K562 (cell line): ENCODE data around the gene DAB2IP. TPM values are rescaled to one million over a fixed set of nuclear protein-coding genes. Genes with fewer than 3 reads are reported as not detected.

Experiments used
- HBP1 ChIP-seq: fragments of 450-650 bp; formaldehyde crosslinking; IDR thresholded peaks from 2 replicates; pipeline ENCODE4 v1.4.0; 2022; ENCODE audit warnings: missing genetic modification characterization
- PHB2 ChIP-seq: fragments of 450-650 bp; IDR thresholded peaks from 2 replicates; pipeline ENCODE4 v1.6.1; 2017; ENCODE audit warnings: low read depth
- RBM14 ChIP-seq: fragments of 200-400 bp; formaldehyde crosslinking; IDR thresholded peaks from 2 replicates; pipeline ENCODE4 v1.6.1; 2018; ENCODE audit warnings: low read depth, mild to moderate bottlenecking, low read length, moderate library complexity, borderline replicate concordance; ENCODE audit not compliant: insufficient read depth
- SMARCC2 ChIP-seq: fragments of 450-650 bp; IDR thresholded peaks from 2 replicates; pipeline ENCODE4 v1.6.1; 2017; ENCODE audit warnings: antibody characterized with exemption, moderate library complexity, mild to moderate bottlenecking, low read depth
- SRSF1 ChIP-seq: fragments of 200-400 bp; formaldehyde crosslinking; IDR thresholded peaks from 2 replicates; pipeline ENCODE4 v1.6.1; 2017; ENCODE audit warnings: mild to moderate bottlenecking, low read depth, low read length, moderate library complexity
- ZBTB7A ChIP-seq: IDR thresholded peaks from 2 replicates; pipeline ENCODE4 v1.6.1; 2011; ENCODE audit warnings: low read depth, mild to moderate bottlenecking, low read length, moderate library complexity, borderline replicate concordance; ENCODE audit not compliant: control insufficient read depth
- ZNF282 ChIP-seq: sonication (generic); formaldehyde crosslinking; IDR thresholded peaks from 2 replicates; pipeline ENCODE4 v1.8.1; 2023; ENCODE audit warnings: missing genetic modification reagents
- ZNF384 ChIP-seq: IDR thresholded peaks from 2 replicates; pipeline ENCODE4 v1.6.1; 2012; ENCODE audit warnings: low read depth, low read length, improper control_type of control experiment
- polyA plus RNA-seq, 8 experiments: library from polyadenylated mRNA; depleted of rRNA in 4 of 8; stranded (reverse) in 5 of 8; unstranded in 3 of 8; fragments of >200 nt; fragmentation: Nextera tagmentation in 2 of 8; fragmentation: Illumina TruSeq in 1 of 8; extraction: Ambion mirVana in 2 of 8; extraction: Trizol in 1 of 8; gene quantifications; 2 replicates each; pipeline versions ENCODE4 v1.2.1 to v1.2.3, GENCODE V29; 2011 to 2014; ENCODE audit warnings: inconsistent platforms in 1 of 8, missing spikeins in 1 of 8
- total RNA-seq, 7 experiments: library from RNA; depleted of rRNA in 6 of 7; stranded (reverse); fragments of >200 nt in 6 of 7; fragmentation: Illumina TruSeq in 2 of 7; extraction: Trizol in 2 of 7; gene quantifications; 2 replicates each; pipeline versions ENCODE4 v1.2.1 to v1.2.3, GENCODE V29; 2011 to 2021; ENCODE audit warnings: low replicate concordance in 1 of 7
- TF ChIP-seq, protein P1 (sequence below): fragments of 450-650 bp; IDR thresholded peaks from 2 replicates; pipeline ENCODE4 v1.6.1; 2016; ENCODE audit warnings: mild to moderate bottlenecking, moderate library complexity
- TF ChIP-seq, protein P2 (sequence below): fragments of 150-350 bp; conservative IDR thresholded peaks from 2 replicates; pipeline ENCODE4 v1.6.1; 2014; ENCODE audit warnings: low read length

Gene DAB2IP
- total and polyA plus RNA-seq, 9 of the 15 experiments (the other 6 are each of a cell fraction or from before 2014, with no cell fraction given), result 0.04 to 0.31 (median 0.08) TPM; not detected in 5

- TF ChIP-seq, protein P1, sequence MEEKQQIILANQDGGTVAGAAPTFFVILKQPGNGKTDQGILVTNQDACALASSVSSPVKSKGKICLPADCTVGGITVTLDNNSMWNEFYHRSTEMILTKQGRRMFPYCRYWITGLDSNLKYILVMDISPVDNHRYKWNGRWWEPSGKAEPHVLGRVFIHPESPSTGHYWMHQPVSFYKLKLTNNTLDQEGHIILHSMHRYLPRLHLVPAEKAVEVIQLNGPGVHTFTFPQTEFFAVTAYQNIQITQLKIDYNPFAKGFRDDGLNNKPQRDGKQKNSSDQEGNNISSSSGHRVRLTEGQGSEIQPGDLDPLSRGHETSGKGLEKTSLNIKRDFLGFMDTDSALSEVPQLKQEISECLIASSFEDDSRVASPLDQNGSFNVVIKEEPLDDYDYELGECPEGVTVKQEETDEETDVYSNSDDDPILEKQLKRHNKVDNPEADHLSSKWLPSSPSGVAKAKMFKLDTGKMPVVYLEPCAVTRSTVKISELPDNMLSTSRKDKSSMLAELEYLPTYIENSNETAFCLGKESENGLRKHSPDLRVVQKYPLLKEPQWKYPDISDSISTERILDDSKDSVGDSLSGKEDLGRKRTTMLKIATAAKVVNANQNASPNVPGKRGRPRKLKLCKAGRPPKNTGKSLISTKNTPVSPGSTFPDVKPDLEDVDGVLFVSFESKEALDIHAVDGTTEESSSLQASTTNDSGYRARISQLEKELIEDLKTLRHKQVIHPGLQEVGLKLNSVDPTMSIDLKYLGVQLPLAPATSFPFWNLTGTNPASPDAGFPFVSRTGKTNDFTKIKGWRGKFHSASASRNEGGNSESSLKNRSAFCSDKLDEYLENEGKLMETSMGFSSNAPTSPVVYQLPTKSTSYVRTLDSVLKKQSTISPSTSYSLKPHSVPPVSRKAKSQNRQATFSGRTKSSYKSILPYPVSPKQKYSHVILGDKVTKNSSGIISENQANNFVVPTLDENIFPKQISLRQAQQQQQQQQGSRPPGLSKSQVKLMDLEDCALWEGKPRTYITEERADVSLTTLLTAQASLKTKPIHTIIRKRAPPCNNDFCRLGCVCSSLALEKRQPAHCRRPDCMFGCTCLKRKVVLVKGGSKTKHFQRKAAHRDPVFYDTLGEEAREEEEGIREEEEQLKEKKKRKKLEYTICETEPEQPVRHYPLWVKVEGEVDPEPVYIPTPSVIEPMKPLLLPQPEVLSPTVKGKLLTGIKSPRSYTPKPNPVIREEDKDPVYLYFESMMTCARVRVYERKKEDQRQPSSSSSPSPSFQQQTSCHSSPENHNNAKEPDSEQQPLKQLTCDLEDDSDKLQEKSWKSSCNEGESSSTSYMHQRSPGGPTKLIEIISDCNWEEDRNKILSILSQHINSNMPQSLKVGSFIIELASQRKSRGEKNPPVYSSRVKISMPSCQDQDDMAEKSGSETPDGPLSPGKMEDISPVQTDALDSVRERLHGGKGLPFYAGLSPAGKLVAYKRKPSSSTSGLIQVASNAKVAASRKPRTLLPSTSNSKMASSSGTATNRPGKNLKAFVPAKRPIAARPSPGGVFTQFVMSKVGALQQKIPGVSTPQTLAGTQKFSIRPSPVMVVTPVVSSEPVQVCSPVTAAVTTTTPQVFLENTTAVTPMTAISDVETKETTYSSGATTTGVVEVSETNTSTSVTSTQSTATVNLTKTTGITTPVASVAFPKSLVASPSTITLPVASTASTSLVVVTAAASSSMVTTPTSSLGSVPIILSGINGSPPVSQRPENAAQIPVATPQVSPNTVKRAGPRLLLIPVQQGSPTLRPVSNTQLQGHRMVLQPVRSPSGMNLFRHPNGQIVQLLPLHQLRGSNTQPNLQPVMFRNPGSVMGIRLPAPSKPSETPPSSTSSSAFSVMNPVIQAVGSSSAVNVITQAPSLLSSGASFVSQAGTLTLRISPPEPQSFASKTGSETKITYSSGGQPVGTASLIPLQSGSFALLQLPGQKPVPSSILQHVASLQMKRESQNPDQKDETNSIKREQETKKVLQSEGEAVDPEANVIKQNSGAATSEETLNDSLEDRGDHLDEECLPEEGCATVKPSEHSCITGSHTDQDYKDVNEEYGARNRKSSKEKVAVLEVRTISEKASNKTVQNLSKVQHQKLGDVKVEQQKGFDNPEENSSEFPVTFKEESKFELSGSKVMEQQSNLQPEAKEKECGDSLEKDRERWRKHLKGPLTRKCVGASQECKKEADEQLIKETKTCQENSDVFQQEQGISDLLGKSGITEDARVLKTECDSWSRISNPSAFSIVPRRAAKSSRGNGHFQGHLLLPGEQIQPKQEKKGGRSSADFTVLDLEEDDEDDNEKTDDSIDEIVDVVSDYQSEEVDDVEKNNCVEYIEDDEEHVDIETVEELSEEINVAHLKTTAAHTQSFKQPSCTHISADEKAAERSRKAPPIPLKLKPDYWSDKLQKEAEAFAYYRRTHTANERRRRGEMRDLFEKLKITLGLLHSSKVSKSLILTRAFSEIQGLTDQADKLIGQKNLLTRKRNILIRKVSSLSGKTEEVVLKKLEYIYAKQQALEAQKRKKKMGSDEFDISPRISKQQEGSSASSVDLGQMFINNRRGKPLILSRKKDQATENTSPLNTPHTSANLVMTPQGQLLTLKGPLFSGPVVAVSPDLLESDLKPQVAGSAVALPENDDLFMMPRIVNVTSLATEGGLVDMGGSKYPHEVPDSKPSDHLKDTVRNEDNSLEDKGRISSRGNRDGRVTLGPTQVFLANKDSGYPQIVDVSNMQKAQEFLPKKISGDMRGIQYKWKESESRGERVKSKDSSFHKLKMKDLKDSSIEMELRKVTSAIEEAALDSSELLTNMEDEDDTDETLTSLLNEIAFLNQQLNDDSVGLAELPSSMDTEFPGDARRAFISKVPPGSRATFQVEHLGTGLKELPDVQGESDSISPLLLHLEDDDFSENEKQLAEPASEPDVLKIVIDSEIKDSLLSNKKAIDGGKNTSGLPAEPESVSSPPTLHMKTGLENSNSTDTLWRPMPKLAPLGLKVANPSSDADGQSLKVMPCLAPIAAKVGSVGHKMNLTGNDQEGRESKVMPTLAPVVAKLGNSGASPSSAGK, result no peak
- TF ChIP-seq SMARCC2, result no peak
- no peak for TF ChIP-seq HBP1
- no peak for TF ChIP-seq PHB2
- TF ChIP-seq RBM14, result no peak
- no peak for TF ChIP-seq ZNF282 (CRISPR knock-in tag)
- TF ChIP-seq ZBTB7A, result no peak
- no peak for TF ChIP-seq ZNF384
- TF ChIP-seq, protein P2, sequence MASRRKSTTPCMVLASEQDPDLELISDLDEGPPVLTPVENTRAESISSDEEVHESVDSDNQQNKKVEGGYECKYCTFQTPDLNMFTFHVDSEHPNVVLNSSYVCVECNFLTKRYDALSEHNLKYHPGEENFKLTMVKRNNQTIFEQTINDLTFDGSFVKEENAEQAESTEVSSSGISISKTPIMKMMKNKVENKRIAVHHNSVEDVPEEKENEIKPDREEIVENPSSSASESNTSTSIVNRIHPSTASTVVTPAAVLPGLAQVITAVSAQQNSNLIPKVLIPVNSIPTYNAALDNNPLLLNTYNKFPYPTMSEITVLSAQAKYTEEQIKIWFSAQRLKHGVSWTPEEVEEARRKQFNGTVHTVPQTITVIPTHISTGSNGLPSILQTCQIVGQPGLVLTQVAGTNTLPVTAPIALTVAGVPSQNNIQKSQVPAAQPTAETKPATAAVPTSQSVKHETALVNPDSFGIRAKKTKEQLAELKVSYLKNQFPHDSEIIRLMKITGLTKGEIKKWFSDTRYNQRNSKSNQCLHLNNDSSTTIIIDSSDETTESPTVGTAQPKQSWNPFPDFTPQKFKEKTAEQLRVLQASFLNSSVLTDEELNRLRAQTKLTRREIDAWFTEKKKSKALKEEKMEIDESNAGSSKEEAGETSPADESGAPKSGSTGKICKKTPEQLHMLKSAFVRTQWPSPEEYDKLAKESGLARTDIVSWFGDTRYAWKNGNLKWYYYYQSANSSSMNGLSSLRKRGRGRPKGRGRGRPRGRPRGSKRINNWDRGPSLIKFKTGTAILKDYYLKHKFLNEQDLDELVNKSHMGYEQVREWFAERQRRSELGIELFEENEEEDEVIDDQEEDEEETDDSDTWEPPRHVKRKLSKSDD, result no peak
- TF ChIP-seq SRSF1, result no peak
Observed at GRCh38 chr9:121750715-121751623, 99.5 kb downstream of the DAB2IP start (continued).
